Measurements from ENCODE around the gene MACROD2.

Gene MACROD2

DNA sequence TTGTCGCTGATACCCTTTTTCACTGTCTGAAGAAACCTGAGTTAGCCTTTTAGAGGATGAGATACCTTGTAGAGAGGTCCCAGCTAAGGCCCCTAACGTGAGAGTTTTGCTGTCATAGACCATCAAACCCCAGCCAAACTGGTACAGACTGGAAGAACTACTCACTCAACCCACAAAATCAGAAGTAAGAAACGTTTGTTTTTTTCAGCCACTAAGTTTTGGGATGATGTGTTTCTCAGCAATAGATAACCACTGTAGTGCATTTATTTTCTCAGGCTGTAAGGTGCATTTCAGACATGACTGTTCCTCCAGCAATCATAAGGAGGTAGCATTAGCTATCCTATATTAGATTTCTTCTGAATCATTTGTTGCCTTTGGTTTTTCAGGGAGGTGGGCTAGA lies 749.4 kb downstream of the MACROD2 start:
- no peaks in the 10 kb centered on the region for H3K27me3 ChIP-seq (ENCODE audit: low read length)
- H3K27ac ChIP-seq (ENCODE audit: low read depth, low read length): no peak overlapping the region
- no peak for TF ChIP-seq CTCF (IDR thresholded peaks at IDR 0.05; ENCODE audit: insufficient read depth, low read length, poor library complexity, severe bottlenecking)
- no peak for TF ChIP-seq EZH2phosphoT487 (conservative IDR thresholded peaks at IDR 0.05; ENCODE audit: low read length)
- H2AFZ ChIP-seq (ENCODE audit: low read depth, low read length, severe bottlenecking): no peak overlapping the region
- no peaks in the 10 kb centered on the region for H3F3A ChIP-seq (ENCODE audit: insufficient read depth)
- H4K20me1 ChIP-seq (ENCODE audit: low read depth, low read length): no peaks in the 10 kb centered on the region
- no peak overlapping the region for H3K4me2 ChIP-seq (ENCODE audit: low read depth, low read length, poor library complexity, severe bottlenecking)
- no peak overlapping the region for H3K9ac ChIP-seq (ENCODE audit: low read length)
- no peaks in the 10 kb centered on the region for H3K9me3 ChIP-seq (ENCODE audit: insufficient read depth, low read length)
- no peak overlapping the region for H3K4me3 ChIP-seq (ENCODE audit: insufficient read depth, low read length, poor library complexity, severe bottlenecking)
- no peaks in the 10 kb centered on the region for H3K36me3 ChIP-seq (ENCODE audit: low read length)
- no peaks in the 10 kb centered on the region for H3K79me2 ChIP-seq (ENCODE audit: insufficient read depth, low read length)
- no peaks in the 10 kb centered on the region for H3K9me2 ChIP-seq (replicated peaks; ENCODE audit: insufficient read depth, low read length)

DNA sequence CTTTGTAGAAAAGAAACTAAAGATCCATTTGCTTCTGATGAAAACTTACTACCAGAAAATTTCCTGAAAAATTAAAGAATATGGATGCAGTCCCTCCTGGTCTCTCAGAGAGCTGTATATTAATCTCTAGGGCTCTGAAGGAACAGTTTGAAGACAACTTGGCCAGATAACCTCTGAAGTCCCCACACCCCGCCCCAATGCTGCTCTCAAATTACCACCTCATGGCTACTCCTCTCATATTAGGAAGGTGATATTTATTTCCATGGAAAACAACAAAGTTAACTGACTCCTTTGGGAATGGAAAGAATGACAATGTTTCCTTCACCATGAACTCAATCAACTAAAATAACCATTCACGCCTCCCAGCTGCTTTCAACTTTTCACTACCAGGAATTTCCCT lies 750.5 kb downstream of the MACROD2 start:
- Histone ChIP-seq H4K20me1 (ENCODE audit: low read depth, low read length) (no peaks in the 10 kb centered on the region), H3K9ac (ENCODE audit: low read length) (no peak overlapping the region), H3K9me2 (replicated peaks; ENCODE audit: insufficient read depth, low read length) (no peaks in the 10 kb centered on the region), H3K4me2 (ENCODE audit: low read depth, low read length, poor library complexity, severe bottlenecking) (no peak overlapping the region), H2AFZ (ENCODE audit: low read depth, low read length, severe bottlenecking) (no peak overlapping the region), H3K36me3 (ENCODE audit: low read length) (no peaks in the 10 kb centered on the region), H3K9me3 (ENCODE audit: insufficient read depth, low read length) (no peaks in the 10 kb centered on the region), H3K4me3 (ENCODE audit: insufficient read depth, low read length, poor library complexity, severe bottlenecking) (no peak overlapping the region), H3K27ac (ENCODE audit: low read depth, low read length) (no peak overlapping the region), H3K27me3 (ENCODE audit: low read length) (no peaks in the 10 kb centered on the region), H3K79me2 (ENCODE audit: insufficient read depth, low read length) (no peaks in the 10 kb centered on the region), H3F3A (ENCODE audit: insufficient read depth) (no peaks in the 10 kb centered on the region)
- TF ChIP-seq EZH2phosphoT487 (conservative IDR thresholded peaks at IDR 0.05; ENCODE audit: low read length) (no peak), CTCF (IDR thresholded peaks at IDR 0.05; ENCODE audit: insufficient read depth, low read length, poor library complexity, severe bottlenecking) (no peak)

DNA sequence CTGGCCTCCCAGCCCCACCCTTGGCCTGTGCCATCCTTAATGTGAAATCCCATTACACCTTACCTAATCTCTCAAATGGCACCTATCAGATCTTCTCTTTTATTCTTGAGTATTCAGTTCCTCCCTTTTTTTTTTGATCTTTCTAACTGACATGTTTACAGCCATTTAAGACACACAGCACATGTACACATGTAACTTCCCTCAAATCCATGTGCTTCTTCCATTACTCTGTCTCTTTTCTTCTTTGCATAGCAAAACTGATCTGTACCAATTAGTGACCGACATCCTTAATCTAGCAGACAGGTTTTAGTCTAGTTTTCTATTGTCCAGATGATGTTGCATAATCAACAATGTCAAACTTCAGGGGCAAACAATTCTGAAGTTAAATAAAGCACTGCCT lies 755.9 kb downstream of the MACROD2 start:
- no peak overlapping the region for H2AFZ ChIP-seq (ENCODE audit: low read depth, low read length, severe bottlenecking)
- TF ChIP-seq EZH2phosphoT487 (conservative IDR thresholded peaks at IDR 0.05; ENCODE audit: low read length) (no peak), CTCF (IDR thresholded peaks at IDR 0.05; ENCODE audit: insufficient read depth, low read length, poor library complexity, severe bottlenecking) (no peak)
- H3K4me3 ChIP-seq (ENCODE audit: insufficient read depth, low read length, poor library complexity, severe bottlenecking): no peak overlapping the region

More for the DNA sequence above, 755.9 kb downstream of the MACROD2 start:
- Histone ChIP-seq H3K27ac (ENCODE audit: low read depth, low read length) (no peak overlapping the region), H3K79me2 (ENCODE audit: insufficient read depth, low read length) (no peaks in the 10 kb centered on the region), H3K27me3 (ENCODE audit: low read length) (no peaks in the 10 kb centered on the region), H3K9me3 (ENCODE audit: insufficient read depth, low read length) (no peaks in the 10 kb centered on the region; the same call in 1 of the 2 replicates), H3K9me2 (replicated peaks; ENCODE audit: insufficient read depth, low read length) (no peaks in the 10 kb centered on the region), H3K36me3 (ENCODE audit: low read length) (no peaks in the 10 kb centered on the region), H4K20me1 (ENCODE audit: low read depth, low read length) (no peaks in the 10 kb centered on the region), H3K9ac (ENCODE audit: low read length) (no peak overlapping the region), H3F3A (ENCODE audit: insufficient read depth) (no peaks in the 10 kb centered on the region), H3K4me2 (ENCODE audit: low read depth, low read length, poor library complexity, severe bottlenecking) (no peak overlapping the region)
